Measurements from ENCODE around the gene ZFR2.
"Not testable (repeated sequence)": the region's sequence is repeated elsewhere in the genome, so short reads cannot be mapped to it uniquely, and the experiment has no call there.

ZFR2 gene

DNA sequence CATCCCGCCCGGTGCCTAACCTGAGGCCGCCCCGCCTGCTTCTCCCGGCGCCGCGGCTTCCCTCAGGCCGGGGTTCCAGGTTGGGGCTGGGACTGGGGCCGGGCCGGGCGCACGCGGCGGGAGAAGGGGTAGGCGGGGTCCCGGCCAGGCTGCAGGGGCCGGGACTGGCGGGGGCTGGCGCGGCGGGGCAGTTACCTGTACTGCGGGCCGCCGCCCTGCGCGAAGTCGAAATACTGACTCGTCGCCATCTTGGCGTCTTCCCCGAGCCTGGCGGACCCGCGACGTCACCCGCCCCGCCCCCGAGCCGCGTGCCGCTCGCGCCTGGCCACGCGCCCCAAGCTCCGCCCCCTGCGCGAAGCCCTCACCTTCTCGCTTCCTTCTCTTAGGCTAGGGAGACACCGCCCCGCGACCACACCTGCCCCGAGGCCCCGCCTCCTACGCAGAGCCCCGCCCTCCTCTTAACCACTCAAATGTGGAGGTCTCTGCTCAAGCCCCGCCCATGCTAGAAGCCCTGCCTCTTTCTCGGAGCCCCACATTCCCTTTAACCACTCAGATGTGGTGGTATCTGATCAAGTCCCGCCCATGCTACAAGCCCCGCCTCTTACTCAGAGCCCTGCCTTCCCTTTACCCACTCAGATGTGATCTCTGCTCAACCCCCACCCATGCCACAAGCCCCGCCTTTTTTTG is at the start of gene ZFR2:
TSS of gene ZFR2 (minus strand) at position 269 of the 687 bp plus-strand sequence. CDS start at position 248, 21 bp downstream.
- DNase-seq (ENCODE audit: low read depth, low spot score), result no peak

DNA sequence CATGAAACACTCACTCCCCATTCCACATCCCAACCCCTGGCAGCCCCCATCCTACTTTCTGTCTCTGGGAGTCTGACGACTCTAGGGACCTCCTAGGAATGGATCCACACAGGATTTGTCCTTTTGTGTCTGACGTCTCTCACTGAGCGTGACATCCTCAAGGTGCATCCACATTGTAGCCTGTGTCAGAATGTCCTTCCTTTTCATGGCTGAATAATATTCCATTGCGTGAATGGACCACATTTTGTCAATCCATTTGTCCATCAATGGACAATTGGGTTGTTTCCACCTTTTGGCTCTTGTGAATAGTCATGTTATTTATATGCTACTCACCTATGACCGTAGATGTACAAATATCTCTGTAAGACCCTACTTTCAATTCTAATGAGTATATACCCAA is 47.2 kb upstream of the ZFR2 start:
- no peak for DNase-seq (ENCODE audit: low read depth, low spot score)

GRCh38 chr19:3914199-3914598 is 45.4 kb upstream of the ZFR2 start:
- no peak for DNase-seq (ENCODE audit: low read depth, low spot score)

DNA sequence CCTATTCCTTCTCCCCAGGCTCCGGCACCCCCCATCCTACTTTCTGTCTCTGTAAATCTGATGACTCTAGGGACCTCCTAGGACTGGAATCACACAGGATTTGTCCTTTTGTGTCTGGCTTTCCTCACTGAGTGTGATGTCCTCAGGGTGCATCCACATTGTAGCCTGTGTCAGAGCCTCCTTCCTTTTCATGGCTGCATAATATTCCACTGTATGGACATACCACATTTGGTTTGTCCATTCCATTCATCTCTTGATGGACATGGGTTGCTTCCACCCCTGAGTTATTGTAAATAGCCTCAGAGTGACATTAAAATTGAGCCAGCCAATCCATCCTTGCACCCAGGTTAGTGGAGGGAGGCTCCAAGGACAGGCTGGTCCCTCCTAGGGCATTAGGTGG is 41.3 kb upstream of the ZFR2 start:
- no peak for DNase-seq (ENCODE audit: low read depth, low spot score)

DNA sequence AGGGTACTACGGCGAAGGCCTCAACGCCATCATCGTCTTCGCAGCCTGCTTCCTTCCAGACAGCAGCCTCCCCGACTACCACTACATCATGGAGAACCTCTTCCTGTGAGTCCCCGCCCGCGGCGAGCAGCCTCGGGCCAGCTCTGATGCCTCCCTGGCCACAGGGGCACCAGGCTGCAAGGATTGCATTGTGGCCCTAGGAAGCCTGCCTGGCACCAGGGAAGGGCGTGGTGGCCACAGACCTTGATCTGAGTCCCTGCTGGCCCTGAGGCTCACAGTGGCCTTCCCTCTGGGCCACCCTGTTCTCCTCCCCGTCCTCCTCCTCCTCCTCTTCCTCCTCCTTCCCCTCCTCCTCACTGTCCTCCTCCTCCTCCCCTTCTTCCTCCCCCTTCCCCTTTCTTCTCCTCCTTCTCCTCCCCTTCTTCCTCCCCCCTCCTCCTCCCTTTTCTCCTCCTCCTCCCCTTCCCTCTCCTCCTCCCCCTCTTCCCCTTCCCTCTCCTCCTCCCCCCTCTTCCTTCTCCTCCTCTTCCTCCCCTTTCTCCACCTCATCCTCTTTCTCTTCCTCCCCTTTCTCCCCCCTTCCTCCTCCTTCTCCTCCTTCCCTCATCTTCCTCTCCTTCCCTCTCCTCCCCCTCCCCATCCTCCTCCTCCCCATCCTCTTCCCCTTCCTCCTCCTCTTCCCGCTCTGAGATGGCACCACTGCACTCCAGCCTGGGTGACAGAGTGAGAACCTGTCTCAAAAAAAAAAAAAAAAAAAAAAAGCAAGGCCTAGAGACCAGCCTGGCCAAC is 39.6 kb upstream of the ZFR2 start:
- DNase-seq (ENCODE audit: low read depth, low spot score), result no peak

DNA sequence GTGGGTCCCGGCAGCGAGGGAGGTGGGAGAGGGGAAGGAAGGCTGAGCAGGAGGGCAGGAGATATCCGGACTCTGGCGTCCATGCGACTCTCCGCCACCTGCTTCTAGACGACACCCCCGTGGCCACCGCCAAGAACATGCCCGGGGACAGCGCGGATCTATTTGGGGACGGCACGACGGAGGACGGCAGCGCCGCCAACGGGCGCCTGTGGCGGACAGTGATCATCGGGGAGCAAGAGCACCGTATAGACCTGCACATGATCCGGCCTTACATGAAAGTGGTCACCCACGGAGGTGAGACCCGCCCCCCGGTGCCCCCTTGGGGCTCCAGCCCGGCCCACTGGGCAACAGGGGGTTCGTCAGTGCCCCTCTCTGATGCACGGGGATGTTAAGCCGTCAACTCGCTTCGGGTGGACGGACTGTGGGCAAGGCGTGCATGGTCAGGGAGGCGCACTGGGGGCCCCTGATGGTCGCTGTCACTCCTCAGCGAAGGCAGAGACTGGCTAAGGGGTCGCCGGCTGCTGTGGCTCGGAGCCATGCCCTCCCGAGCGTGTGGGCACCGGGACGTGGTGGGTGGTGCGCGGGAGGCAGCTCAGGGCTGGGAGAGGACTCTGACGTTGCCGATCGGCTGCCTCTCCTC is 38.9 kb upstream of the ZFR2 start:
- no peak for DNase-seq (ENCODE audit: low read depth, low spot score)

DNA sequence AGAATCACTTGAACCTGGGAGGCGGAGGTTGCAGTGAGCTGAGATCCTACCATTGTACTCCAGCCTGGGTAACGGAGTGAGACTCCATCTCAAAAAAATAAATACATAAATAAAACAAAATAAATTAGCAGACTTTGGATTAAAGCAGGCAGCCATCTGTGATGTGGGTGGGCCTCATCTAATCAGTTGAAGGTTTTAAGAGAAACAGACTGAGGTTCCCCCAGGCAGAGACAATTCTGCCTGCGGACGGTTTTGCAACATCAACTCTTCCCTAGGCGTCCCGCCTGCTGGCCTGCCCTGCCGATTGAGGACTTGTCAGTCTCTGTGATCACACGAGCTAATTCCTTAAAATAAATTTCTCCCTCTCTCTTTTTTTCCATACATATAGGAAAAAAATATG is 35.4 kb upstream of the ZFR2 start:
- DNase-seq (ENCODE audit: low read depth, low spot score), result no peak

DNA sequence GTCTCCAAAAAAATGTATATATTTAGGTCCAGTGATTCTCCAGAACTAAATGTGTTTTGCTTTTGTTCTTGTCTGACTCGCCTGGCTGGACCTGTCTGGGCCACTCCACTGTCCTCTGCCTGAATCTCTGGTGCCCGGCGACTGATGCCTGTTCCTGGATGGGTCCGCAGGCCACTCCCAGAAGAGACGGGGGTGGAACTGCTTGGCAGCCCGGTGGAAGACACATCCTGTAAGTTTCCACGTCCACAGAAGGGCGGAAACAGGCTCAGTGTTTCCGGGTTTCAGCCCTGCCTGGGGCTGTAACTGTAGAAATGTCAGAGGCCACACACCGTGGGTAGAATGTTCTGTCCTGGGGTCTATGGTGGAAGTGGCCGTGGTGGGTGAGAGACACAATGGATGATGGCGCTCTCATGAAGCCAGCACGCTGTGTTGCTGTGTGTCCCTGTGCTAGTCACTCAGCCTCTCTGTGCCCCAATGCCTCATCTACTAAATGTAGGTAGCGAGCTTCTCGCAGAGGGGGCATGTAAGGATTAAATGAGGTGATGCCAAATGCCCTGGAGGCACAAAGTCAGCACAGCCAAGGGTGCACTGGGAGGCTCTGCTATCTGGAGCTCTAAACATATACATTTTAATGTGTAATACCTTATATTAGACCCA is 33.6 kb upstream of the ZFR2 start:
- no peak for DNase-seq (ENCODE audit: low read depth, low spot score)

GRCh38 chr19:3899531-3900294 is 30.9 kb upstream of the ZFR2 start:
- no peak for DNase-seq (ENCODE audit: low read depth, low spot score)

DNA sequence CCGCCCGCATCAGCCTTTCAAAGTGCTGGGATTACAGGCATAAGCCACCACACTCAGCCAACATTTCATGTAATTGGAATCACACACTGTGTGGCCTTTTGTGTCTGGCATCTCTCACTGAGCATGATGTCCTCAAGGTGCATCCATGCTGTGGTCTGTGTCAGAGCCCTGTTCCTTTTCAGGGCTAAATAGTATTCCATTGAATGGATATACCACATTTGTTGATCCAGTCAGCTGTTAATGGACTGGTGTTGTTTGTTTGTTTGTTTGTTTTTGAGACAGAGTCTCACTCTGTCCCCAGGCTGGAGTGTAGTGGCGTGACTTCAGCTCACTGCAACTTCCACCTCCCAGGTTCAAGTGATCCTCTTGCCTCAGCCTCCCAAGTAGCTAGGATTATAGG is 29.6 kb upstream of the ZFR2 start:
- no peak for DNase-seq (ENCODE audit: low read depth, low spot score)

DNA sequence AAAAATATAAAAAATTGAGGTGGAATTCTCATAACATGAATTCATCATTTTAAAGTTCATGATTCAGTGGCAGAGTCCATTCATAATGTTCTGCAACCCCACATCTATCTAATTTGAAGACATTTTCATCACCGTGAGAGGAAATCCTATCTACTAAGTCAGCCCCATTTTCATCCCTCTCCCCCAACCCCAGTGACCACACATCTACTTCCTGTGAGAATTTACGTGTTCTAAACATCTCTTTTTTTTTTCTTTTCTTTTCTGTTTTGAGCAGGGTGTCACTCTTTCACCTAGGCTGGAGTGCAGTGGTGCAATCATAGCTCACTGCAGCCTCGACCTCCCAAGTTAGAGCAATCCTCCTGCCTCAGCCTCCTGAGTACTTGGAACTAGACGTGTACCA is 29.1 kb upstream of the ZFR2 start:
- no peak for DNase-seq (ENCODE audit: low read depth, low spot score)

GRCh38 chr19:3895788-3896187 is 26.9 kb upstream of the ZFR2 start:
- no peak for DNase-seq (ENCODE audit: low read depth, low spot score)

GRCh38 chr19:3894959-3895358 is 26.1 kb upstream of the ZFR2 start:
- DNase-seq (ENCODE audit: low read depth, low spot score), result not testable (repeated sequence)

GRCh38 chr19:3893509-3894179 is 24.8 kb upstream of the ZFR2 start:
- DNase-seq (ENCODE audit: low read depth, low spot score), result no peak

DNA sequence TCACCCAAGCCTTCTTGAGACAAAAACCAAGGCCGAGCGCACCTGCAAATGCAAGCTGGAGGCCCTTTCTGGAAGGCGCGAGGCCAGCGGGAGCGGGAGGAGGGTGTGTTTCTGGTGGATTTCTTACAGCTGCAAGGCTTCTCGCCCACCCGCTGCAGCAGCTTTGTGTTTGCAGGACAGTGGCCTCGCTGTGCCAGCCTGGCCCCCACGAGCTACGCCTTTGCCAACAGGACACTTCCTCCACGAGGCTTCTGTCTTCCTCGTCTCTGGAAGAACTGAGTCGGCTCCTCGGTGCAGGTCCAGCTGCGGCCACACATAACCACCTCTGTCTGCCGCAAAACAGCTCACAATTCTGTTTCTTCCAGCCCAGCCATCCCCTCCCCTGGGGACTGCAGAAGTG is 21.8 kb upstream of the ZFR2 start:
- no peak for DNase-seq (ENCODE audit: low read depth, low spot score)

DNA sequence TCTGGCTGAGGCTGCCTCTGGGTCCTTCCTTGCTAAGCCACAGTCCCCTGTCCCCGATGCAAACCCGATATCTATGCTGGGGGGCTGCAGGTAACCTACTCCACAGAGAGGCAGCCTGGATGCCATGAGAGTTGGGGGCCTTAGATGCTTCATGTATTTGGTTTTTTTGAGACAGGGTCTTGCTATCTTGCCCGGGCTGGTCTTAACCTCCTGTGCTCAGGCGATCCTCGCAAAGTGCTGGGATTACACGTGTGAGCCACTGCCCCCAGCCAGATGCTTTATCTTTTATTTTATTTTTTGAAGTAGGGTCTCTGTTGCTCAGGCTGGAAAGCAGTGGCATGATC is 13.2 kb upstream of the ZFR2 start:
- no peak for DNase-seq (ENCODE audit: low read depth, low spot score)

- no peak for DNase-seq (ENCODE audit: low read depth, low spot score)
These were observed 12.6 kb upstream of the ZFR2 start for GRCh38 chr19:3881272-3882040.

DNA sequence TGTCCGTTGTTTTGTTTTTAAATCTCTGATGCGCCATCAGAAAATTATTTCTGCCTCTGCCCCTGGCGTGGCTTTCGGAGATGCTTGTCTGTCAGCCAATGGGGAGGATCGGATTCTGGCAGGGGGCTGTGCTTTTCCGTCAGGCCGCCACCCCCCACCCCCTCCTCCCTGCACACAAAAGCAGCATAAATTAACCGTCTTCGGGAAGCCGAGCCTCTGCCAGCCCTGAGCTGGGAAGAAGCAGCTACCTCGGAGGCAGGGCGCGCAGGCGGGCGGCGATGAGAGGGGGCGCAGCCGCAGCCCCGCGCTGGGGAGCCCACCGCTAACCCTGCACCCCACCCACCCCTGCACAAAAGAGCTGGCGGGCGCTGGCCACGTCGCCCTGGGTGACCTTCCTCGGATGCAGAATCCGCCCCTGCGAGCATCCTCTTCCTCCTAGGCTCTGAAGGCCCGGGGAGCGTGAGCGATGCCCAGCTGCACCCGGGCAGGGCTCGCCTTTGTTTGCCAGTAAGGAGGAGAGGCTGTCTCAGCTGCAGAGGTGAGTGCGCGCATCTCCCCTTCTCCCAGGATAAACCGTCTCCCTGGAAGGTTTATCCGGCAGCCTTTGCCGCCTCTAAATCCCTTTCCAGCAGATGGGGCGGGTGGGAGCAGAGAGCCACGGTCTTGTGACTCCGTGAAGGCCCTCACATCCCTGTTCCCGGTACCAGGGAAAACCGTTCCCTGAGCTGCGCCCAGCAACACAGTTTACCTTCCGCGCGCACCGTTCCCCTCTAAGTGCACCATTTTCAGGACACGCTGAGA is 11.8 kb upstream of the ZFR2 start, which contains the start of gene ATCAY:
TSS of gene ATCAY (plus strand) at position 215 of the 801 bp plus-strand sequence. CDS start 5,083 bp downstream, outside the sequence.
- DNase-seq (ENCODE audit: low read depth, low spot score), result no peak

- no peak for DNase-seq (ENCODE audit: low read depth, low spot score)
These were observed 10.8 kb upstream of the ZFR2 start for GRCh38 chr19:3879656-3880055.

Measured in activated CD4-positive, CD25-positive, alpha-beta regulatory T cell treated with anti-CD3 and anti-CD28 coated beads, Interleukin-2, amount 50 U/mL, for 16 hours (primary cell).